G401.6 (cell line): Measurements from ENCODE around the gene SELENOO.
A peak's percentile ranks its signal among the peaks of the same experiment; 100 is the strongest.
"Not testable (repeated sequence)": the region's sequence is repeated elsewhere in the genome, so short reads cannot be mapped to it uniquely, and the experiment has no call there.

ENCODE experiments used
- FAIRE-seq: peaks from 2 replicates; lab custom pipeline; 2012; peaks lifted over from hg19 to GRCh38; lab: Jason Lieb, UNC

Gene SELENOO

DNA sequence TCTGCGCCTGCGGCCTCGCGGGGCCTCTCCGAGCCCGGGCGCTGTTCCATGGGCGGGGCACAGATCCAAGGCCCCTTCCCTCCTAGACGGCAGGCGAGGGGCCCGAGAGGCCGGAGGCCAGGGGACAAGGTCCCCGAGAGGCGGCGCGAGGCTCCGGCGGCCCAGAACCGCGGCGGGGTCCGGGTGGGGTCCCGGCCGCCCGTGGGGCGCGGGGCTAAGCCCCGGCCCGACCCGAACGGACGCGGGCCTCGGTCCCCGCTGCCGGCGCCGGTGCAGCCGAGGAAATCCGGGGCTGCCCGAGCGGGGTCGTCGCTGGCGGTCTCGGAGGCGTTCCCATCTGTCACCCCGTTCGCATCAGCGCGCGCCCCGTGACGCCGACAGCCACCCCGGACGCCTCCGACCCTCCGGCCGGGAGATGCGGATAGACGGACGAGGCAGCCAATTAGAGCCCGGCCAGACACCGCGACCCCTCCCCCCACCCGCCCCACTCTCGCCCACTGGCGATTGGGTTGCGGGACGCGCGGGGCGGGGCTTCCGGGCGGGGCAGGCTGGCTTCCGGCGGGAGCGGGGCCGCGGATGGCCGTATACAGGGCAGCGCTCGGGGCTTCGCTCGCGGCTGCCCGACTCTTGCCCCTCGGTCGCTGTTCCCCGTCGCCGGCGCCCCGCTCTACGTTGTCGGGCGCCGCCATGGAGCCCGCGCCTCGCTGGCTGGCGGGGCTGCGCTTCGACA is at the start of gene SELENOO:
SELENOO (plus strand) TSS at position 551 of the 730 bp plus-strand sequence; CDS start at position 577, 26 bp downstream.
- FAIRE-seq: peak; percentile 62

GRCh38 chr22:50151571-50152537 is 49.0 kb upstream of the SELENOO start:
- FAIRE-seq: no peak

DNA sequence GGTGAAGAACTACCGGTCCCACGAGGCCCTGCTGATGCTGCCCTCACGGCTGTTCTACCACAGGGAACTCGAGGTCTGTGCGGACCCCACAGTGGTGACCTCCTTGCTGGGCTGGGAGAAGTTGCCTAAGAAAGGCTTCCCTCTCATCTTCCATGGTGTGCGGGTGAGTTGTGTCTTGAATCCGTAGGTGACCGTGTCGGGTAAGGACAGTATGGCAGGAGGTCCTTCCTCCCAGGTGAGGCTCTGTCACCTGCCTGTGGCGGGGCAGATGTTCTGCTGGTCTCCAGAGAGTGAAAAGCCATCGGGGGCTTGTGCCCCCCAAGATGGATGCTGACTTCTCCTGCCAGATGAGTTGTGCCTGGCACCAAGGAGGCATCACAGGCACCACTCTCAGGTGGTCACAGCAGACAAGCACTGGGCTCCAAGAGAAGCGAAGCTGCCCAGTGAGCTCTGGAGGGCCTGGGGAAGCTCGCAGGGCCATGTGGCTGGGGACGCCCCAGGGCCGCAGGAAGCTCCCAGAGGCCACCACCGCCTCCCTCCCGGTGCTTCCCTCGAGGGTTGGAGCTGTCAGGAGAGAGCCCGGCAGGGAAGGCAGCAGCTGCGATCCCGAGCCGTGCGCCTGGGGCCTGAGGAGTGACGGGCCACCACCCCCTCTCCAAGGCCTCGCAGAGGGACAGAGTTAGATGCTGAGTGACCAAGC is 47.6 kb upstream of the SELENOO start:
- no peak for FAIRE-seq

- FAIRE-seq: no peak
Observed at GRCh38 chr22:50153756-50154140, 47.1 kb upstream of the SELENOO start.

- no peak for FAIRE-seq
Observed at GRCh38 chr22:50157709-50158375, 43.0 kb upstream of the SELENOO start.

DNA sequence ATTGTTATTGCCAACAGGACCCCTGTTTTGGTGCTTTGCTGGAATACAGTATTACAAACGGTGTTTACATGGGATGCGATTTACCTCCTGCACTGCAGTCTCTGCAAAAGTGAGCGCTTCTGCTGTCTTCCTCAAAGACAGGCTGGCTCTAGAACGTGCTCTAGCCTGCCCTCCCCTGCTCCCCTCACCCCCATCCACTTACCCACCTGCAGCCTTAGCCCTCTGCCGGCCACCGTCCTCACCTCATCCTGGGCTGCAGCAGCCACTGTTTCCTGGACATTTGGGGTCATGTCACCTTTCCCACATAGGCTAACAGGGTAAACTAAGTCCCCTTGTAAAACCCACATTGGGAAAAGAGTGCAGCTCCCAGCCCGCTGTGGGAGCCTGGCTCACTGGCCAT is 39.9 kb upstream of the SELENOO start:
- no peak for FAIRE-seq

DNA sequence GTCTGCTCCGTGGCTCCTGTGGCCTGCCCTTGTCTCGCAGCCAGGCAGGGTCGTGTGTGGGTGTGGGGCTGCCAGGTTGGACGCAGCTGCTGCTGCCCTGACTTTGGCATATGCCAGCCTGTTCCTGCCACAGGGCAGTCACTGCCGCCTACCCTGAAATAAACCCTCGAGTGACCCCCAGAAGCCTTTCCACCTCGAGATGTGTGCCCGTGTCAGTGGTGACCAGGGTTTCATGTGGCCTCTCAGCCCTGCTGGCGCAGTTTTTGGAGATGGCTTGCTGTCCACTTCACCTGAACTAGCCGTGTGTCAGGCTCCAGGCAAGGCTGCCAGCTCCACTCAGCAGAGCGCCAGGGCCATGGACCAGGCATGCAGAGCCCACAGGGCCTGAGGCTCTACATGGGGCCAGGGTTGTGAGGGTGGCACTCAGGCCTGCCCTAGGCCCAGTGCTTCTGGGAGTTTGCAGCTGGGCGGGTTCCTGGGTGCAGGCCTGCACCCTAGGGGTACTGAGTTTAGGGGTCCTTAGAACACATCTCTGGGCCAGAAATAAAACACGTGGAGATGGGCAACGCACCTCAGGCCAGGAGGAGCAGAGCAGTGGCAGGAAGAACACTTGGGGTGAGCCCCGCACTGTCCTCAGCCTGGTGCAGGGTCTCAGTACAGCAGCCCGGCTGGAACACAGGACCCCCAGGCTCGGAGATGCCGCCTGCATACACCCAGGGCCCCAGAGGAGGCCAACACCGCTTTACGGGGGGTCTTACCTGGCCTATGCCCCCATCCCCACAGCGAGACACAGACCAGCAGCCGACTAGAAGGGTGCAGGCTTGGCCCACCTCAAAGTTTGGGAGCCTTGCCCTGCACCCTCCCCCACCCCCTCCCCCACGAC is 39.1 kb upstream of the SELENOO start:
- FAIRE-seq: no peak

DNA sequence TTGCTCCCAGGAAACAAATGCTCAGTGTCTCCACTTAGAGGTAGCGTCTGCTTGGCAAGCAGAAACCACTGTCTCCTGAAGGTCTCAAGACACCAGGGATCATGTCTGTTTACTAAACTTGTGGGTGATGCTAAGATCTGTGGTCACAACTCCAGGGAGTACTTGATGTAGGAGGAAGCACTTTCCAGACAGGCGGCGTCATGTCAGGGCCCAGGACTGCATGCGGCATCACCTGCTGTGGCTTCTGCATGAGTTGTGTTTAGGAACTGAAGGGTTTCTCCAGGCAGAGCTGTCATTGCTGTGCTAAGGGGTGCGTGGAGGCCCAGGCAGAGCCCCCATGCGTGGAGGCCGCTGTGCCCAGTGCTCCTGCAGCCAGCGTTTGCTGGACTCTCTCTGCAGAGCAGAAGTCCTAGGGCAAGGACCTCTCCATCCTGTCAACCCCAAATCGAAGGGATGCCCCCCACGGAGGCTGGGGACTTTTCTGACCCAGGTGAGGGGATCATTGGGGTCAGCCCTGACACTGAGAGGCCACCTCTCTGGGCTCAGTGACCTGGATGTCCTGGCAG is 38.3 kb upstream of the SELENOO start:
- FAIRE-seq: no peak

- no peak for FAIRE-seq
Observed at GRCh38 chr22:50165436-50166123, 35.2 kb upstream of the SELENOO start.

GRCh38 chr22:50167689-50168489 is 32.9 kb upstream of the SELENOO start:
- no peak for FAIRE-seq

DNA sequence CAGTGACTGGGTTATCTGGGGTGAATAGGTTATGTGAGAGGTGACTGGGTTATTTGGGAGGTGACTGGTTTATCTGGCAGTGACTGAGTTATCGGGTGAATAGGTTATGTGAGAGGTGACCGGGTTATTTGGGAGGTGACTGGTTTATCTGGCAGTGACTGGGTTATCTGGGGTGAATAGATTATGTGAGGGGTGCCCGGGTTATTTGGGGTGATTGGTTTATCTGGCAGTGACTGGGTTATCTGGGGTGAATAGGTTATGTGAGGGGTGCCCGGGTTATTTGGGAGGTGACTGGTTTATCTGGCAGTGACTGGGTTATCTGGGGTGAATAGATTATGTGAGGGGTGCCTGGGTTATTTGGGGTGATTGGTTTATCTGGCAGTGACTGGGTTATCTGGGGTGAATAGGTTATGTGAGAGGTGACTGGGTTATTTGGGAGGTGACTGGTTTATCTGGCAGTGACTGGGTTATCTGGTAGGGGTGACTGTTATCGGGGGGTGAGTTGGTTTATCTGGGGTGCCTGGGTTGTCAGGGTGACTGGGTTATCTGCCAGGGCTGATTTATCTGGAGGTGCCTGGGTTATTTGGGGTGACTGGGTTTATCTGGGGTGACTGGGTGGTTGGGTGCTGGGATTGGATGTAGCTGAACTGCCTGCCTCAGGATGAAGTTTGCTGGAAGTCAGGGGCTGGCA is 32.2 kb upstream of the SELENOO start:
- FAIRE-seq: not testable (repeated sequence)

DNA sequence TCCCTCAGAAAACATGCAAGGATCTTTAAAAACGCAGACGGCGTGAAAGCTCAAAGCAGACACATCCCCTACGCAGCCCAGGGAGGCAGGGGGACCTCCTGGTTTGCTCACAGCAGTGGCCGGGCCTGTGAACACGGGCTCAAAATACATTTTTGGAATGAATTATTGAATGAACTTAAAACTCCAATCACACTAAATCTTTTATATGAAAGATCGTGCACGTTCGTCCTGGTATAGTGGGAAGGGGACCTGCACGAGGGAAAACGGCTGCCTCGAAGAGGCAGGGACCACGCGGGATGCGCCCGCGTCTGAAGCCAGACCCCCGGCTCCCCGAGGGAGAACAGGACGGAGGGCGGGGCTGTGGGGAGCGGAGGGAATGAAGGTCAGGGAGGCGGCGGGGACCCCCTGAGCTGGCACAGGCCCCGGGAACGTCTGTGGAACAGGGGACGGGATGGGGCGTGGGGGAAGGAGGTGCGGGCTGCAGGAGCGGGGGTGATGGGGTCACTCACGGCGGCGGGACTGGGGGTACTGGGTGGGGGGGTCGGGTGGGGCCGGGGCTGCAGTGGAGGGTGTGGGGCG is 31.5 kb upstream of the SELENOO start:
- no peak for FAIRE-seq

DNA sequence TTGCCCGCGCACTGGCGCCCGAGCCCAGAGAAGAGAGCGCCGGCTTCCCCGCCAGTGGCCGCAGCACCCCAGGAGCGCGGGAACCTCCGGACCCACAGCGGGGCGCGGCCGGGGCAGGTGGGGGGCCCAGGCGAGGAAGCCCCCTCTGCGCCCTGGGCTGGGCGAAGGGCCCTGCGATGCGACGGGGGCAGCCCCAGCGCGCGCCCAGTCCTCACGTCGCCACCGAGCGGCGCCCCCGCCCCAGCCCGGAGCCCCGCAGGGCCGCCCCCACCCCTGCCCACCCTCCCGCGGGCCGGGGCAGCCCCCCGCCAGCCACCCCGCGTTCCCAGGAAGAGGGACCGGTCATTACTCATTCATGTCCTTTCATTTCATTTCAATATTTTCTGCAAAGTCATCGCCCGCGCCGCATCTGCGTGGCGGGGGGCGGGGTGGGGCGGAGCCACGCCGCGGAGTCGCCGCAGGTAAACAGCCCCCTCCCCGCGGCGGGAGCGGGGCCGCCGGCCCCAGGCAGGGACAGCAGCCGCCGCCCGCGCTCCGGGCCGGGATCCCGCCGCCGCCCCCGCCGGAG is 31.0 kb upstream of the SELENOO start:
- FAIRE-seq: no peak

- FAIRE-seq: no peak
Observed at GRCh38 chr22:50170453-50171318, 30.1 kb upstream of the SELENOO start, which contains the start of gene PANX2. Gene PANX2, plus strand, starts transcription at chr22:50170731. Its CDS starts 0 bp downstream, at chr22:50170731.

DNA sequence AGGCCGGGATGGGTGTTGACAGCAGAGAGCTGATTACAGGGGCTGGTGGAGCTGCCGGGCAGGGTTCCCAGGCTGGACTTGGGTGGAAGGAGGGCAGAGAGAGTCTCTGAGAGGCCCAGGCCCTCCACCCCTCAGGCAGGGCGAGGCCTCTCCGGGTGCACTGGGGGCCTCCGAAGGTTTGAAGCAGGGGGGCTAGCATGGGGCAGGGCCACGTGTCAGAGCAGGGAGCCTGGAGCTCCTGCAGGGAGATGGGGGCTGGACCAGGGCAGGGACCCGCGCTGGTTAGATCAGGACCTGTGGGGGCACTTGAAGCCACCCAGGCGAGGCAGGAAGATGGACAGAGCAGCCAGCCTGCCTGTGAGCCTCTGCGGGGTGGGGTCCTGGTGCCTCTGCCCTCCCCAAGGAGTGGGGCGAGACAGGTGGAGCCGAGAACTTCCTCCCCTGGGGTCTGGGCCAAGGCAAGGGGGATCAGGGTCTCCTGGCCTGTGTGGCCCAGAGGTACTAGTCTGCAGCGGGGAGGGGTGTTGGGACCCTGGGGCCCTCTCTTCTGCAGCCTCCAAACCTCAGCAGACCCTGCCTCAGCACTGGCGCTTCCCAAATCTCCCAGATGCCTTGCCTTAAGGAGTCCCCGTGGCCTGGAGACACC is 29.4 kb upstream of the SELENOO start:
- FAIRE-seq: no peak

DNA sequence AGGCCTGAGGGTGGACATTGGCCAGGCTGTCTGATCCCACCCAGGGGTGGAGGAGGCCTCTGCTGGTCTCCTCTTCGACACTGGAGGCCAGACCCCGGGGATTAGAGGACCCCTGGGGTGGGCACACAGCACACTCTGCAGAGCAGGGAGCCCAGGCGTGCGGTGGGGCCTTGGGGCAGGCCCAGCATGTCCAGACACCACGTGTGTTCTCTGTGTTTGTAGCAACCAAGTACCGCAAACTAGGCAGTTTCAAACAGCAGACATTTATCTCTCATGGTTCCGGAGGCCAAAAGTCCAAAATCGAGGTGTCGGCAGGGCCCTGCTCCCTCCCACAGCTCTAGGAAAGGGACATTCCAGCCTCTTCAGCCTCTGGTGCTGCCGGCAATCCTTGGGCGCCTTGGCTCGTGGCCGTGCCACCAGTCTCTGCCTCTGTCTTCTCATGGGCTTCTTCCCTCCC is 28.8 kb upstream of the SELENOO start:
- FAIRE-seq: no peak
